Mucosa of rectum (tissue), 2 donors: Measurements from ENCODE around the gene DGKD.

ENCODE experiments used
- H3K27ac ChIP-seq, 2 donors: one replicate each; pipeline ENCODE4 v1.7.0; 2013; ENCODE audit warnings: inconsistent platforms in 2 of 2, low read depth in 2 of 2, low read length in 2 of 2
- H3K27me3 ChIP-seq, 2 donors: one replicate each; pipeline ENCODE4 v1.7.0; 2013; ENCODE audit warnings: low read length in 2 of 2; ENCODE audit not compliant: control insufficient read depth in 2 of 2, insufficient read depth in 2 of 2
- H3K36me3 ChIP-seq, 2 donors: one replicate each; pipeline ENCODE4 v1.7.0; 2013; ENCODE audit warnings: low read length in 2 of 2; ENCODE audit not compliant: control insufficient read depth in 2 of 2, insufficient read depth in 2 of 2
- H3K4me1 ChIP-seq, 2 donors: one replicate each; pipeline ENCODE4 v1.7.0; 2013; ENCODE audit warnings: low read length in 2 of 2, mild to moderate bottlenecking in 1 of 2; ENCODE audit not compliant: control insufficient read depth in 2 of 2, insufficient read depth in 2 of 2
- H3K4me3 ChIP-seq, 2 donors: one replicate each; pipeline ENCODE4 v1.7.0; 2013; ENCODE audit warnings: low read length in 2 of 2
- H3K9ac ChIP-seq, 2 donors: one replicate each; pipeline ENCODE4 v1.7.0; 2013; ENCODE audit warnings: low read length in 2 of 2, low read depth in 1 of 2, mild to moderate bottlenecking in 1 of 2
- H3K9me3 ChIP-seq, 2 donors: one replicate each; pipeline ENCODE4 v1.7.0; 2013; ENCODE audit warnings: low read length in 2 of 2; ENCODE audit not compliant: control insufficient read depth in 2 of 2
- donor health status: healthy.
- donor health status: Normal muscosa, but diverticular disease.

DGKD gene

DNA sequence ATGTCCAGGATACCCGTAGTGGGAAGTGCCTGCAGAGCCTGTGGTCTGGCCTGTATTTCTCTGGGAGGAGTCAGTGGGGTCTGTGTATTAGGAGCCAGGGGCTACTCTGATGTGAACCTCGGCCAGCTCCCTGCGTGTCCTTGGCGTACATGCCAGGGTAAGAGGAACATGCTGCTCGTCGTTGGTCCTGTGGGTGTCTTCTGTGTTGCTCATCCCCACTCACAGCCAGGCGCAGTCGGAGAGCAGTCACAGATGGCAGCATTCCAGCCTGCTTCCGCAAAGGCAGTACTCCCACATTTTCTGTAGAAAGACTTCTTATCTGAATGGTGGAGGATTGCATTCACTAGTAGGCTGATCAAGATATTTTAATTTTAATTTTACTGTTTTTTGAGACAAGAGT lies 84.9 kb downstream of the DGKD start:
- no peaks in the 10 kb centered on the region for H3K9me3 ChIP-seq
- H3K27me3 ChIP-seq = no peaks in the 10 kb centered on the region
- no peak overlapping the region for H3K4me3 ChIP-seq
- H3K36me3 ChIP-seq = peaks cover 67 to 88% of the 10 kb centered on the region in 2 donors
- no peak overlapping the region for H3K27ac ChIP-seq
- H3K4me1 ChIP-seq = peaks cover 3 to 6% of the 10 kb centered on the region in 2 donors
- no peak overlapping the region for H3K9ac ChIP-seq

DNA sequence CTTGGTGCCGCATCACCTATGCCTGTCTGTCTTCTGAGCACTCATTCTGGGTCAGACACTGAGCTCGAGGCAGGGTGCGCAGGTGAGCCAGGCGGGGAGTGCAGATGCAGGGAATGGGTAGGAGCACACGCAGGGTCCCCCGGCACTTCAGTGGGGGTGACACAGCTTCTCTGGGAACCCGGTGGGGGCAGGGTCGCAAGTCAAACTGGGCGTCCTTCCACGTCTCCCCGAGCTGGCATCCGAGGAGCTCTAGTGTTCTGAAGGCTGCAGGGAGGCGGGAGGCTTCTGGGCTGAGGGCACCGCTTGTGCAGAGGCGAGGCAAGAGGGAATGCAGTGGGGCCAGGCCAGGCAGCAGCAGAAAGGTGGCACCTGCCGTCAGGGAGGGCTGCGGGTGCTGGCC lies 86.0 kb downstream of the DGKD start:
- Histone ChIP-seq H3K4me3 (no peak overlapping the region), H3K9ac (no peak overlapping the region), H3K27me3 (no peaks in the 10 kb centered on the region), H3K9me3 (no peaks in the 10 kb centered on the region), H3K36me3 (peaks cover 72 to 89% of the 10 kb centered on the region in 2 donors), H3K27ac (no peak overlapping the region), H3K4me1 (peaks cover 3 to 6% of the 10 kb centered on the region in 2 donors)

DNA sequence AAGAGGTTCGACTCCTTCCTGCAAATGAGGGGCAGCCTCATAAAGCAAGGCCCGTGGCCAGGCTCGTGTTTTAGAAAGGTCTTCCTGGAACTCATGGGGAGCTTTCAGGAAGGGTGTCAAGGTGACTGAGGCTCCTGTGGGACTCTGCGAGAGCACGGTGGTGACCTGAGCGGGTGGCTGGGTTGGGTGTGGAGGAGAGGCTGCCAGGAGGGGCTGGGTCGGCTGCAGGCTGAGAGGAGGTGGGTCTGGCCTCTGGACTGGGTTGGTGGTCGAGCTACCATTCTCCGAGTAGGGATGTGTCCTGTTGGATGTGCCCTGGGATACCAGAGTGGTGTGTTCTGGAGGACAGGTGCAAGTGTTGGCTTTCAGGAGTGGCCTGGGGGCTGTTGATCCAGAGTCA lies 86.4 kb downstream of the DGKD start:
- no peaks in the 10 kb centered on the region for H3K9me3 ChIP-seq
- no peak overlapping the region for H3K4me3 ChIP-seq
- no peaks in the 10 kb centered on the region for H3K27me3 ChIP-seq
- H3K27ac ChIP-seq = no peak overlapping the region
- no peak overlapping the region for H3K9ac ChIP-seq
- H3K4me1 ChIP-seq = peaks cover 3 to 6% of the 10 kb centered on the region in 2 donors
- peaks cover 71 to 89% of the 10 kb centered on the region in 2 donors for H3K36me3 ChIP-seq

DNA sequence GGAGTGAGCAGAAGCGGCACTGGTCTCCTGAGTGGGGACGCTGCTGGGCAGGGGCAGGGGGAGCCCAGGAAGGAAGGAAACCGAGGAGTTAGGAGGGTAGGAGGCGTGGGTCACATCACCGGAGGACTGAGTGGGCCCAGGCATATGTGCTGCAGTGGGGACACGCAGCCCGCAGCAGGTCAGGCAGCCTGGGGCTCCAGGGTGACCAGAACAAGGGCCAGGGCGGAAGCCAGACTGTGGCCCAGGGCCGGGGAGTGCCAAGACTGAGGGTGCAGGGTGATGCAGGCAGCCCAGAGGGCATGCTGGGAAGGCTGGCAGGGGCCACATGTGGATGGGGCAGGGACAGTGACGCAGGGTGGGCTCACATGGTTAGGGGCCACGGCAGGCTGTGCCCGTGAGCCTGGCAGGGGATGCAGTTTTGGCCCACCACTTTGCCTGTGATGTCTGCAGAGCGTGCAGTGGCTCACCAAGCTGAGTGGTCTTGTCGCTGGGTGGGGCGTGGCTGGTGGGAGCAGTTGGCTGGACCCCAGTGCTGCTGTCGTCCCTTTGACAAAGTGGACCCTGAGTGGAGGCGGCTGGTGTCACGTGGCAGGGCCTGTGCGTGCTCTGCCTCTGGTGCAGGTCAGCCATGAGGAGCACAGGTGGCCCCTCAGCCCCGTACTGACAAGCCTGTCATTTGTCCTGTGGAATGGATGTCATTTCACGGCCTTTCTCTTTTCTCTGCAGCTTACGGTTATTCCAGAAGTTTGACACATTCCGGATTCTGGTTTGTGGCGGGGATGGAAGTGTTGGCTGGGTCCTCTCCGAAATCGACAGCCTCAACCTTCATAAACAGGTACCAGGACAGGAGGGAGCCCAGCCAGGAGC lies 87.1 kb downstream of the DGKD start:
- peaks cover 3 to 6% of the 10 kb centered on the region in 2 donors for H3K4me1 ChIP-seq
- H3K4me3 ChIP-seq = no peak overlapping the region

DNA sequence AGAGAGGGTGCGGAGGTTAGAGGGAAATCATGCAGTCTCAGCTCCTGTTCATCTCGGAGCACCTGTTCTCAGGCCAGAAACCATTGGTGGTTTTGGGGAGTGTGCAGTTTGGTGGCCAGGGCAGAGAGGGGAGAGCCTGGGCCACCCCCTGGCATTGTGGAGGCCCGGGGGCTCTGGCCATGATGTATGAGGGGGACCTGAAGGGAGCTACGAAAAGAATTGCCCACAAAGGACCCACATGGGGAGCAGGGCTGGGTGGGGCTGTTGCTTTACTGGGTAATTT lies 87.7 kb downstream of the DGKD start:
- H3K4me3 ChIP-seq = no peak overlapping the region
- no peaks in the 10 kb centered on the region for H3K27me3 ChIP-seq
- H3K4me1 ChIP-seq = peaks cover 3 to 6% of the 10 kb centered on the region in 2 donors
- H3K36me3 ChIP-seq = peaks cover 71 to 88% of the 10 kb centered on the region in 2 donors
- H3K9ac ChIP-seq = no peak overlapping the region
- no peaks in the 10 kb centered on the region for H3K9me3 ChIP-seq
- H3K27ac ChIP-seq = no peak overlapping the region

More for the DNA sequence above, 87.1 kb downstream of the DGKD start:
- no peaks in the 10 kb centered on the region for H3K27me3 ChIP-seq
- peaks cover 71 to 89% of the 10 kb centered on the region in 2 donors for H3K36me3 ChIP-seq
- no peak overlapping the region for H3K27ac ChIP-seq
- H3K9ac ChIP-seq = no peak overlapping the region
- no peaks in the 10 kb centered on the region for H3K9me3 ChIP-seq

DNA sequence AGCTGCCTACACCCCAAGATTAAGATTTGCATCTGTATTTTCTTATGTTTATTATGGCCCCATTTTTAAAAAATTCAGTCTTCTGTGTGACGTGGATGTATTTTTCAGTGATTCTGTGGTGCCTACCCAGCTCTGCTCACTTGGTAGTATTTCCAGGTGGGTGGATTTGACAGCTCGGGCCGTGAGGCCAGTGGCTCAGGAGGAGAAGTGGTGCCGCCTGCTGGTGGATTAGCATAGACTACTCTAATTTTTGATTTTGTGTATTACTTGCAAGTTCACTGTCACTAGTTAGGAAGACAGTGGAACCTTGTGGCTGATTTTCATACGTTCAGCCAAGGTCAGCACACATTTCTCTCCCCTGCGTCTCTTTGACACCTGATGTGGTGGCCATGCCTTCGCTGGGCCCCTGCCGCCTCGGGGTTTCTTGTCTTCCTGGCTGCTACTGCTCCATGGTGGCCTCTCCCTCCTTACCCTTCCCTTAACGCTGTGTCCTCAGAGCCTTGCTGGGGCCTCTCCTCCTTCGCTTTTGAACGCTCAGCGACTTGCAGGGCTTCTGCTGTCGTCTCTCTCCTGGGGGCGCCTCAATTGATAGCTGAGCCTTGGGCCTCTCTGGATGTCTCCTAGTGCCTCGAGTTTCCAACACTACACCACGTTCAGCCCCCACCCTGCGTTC lies 89.4 kb downstream of the DGKD start:
- no peaks in the 10 kb centered on the region for H3K27me3 ChIP-seq
- no peak overlapping the region for H3K27ac ChIP-seq
- H3K9me3 ChIP-seq = no peaks in the 10 kb centered on the region
- H3K36me3 ChIP-seq = peaks cover 70 to 85% of the 10 kb centered on the region in 2 donors
- no peak overlapping the region for H3K4me3 ChIP-seq
- no peak overlapping the region for H3K9ac ChIP-seq
- H3K4me1 ChIP-seq = peaks cover 0 to 6% of the 10 kb centered on the region in 2 donors

DNA sequence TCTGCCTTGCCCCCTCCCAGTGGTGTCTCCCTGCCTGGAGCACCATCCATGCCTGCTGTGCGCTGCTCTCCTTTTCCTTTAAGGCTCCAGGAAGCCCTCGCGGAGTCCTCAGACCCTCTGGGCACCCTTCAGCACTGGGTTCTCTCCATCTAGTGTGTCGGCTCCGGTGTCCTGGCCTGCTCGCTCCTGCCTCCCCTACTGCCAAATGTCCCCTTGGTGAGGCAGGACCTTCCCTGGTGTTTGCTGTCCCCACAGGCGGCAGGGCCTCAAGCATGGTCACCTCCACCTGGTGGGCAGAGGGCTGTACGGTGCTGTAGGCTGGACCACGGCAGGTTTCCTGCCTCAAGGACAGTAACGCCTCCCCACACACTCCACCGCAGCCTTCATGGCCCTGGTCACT lies 90.2 kb downstream of the DGKD start:
- no peak overlapping the region for H3K27ac ChIP-seq
- H3K4me1 ChIP-seq = peaks cover 0 to 6% of the 10 kb centered on the region in 2 donors
- H3K27me3 ChIP-seq = no peaks in the 10 kb centered on the region
- peaks cover 70 to 85% of the 10 kb centered on the region in 2 donors for H3K36me3 ChIP-seq
- H3K9ac ChIP-seq = no peak overlapping the region
- H3K9me3 ChIP-seq = no peaks in the 10 kb centered on the region
- no peak overlapping the region for H3K4me3 ChIP-seq

DNA sequence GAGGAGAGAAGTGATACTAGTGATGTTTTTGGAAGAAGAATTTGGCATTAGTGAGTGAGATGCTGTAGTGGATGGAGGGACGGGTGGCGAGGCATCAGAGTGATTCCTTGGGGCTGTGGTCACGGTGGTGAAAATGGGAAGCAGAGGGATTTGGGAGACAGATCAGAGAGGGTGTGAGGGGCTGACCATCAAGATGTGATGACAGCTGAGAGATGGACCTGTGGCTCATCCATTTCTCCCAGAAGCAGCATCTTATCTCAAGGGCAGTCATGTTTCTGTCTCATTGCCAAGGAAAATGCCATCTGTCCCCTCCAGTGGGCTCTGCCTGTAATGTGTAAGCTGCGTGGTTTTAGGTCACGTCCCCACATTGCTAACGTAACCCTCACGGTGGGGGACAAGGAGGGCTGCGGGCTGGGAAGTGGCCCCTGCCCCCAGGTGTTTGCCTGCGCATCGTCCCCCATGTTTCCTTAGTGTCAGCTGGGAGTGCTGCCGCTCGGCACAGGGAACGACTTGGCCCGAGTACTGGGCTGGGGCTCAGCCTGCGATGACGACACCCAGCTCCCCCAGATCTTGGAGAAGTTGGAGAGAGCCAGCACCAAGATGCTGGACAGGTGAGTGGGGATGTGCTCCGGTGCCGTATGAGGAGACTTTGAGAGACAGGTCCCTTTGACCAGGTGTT lies 91.0 kb downstream of the DGKD start:
- Histone ChIP-seq H3K9ac (no peak overlapping the region), H3K27me3 (no peaks in the 10 kb centered on the region), H3K27ac (no peak overlapping the region), H3K4me1 (peaks cover 0 to 6% of the 10 kb centered on the region in 2 donors), H3K4me3 (no peak overlapping the region), H3K9me3 (no peaks in the 10 kb centered on the region), H3K36me3 (peaks cover 70 to 86% of the 10 kb centered on the region in 2 donors)

DNA sequence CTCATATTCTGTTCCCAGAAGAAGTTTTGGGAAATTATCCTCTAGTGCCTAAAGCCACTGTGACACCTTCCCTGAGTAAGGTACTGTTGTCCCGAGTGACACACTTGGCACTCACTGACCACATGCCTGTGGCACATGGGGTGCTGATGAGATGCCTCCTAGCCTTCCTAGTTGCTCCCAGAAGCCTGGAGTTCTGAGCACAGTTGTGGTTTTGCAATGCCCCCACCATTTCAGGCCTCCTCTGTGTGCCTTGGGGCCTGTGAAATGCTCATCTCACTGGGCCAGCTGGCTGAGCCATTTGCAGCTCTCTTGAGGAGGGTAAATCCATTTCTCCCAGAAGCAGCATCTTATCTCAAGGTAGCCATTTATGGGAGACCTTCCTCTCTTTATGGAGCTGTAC lies 91.8 kb downstream of the DGKD start:
- no peak overlapping the region for H3K9ac ChIP-seq
- H3K9me3 ChIP-seq = no peaks in the 10 kb centered on the region
- H3K36me3 ChIP-seq = peaks cover 78 to 87% of the 10 kb centered on the region in 2 donors
- H3K27me3 ChIP-seq = no peaks in the 10 kb centered on the region
- peaks cover 0 to 6% of the 10 kb centered on the region in 2 donors for H3K4me1 ChIP-seq
- H3K4me3 ChIP-seq = no peak overlapping the region
- H3K27ac ChIP-seq = no peak overlapping the region
